WERI-Rb-1 (cell line): ENCODE data around the gene REC8.
A peak's percentile ranks its signal among the peaks of the same experiment; 100 is the strongest.

ENCODE experiments used
- DNase-seq: peaks from one replicate; pipeline ENCODE4 v3.0.0-alpha.2; 2020
- H3K27ac ChIP-seq: fragments of 250-450 bp; sonication (Bioruptor Pico); 2 replicates; pipeline ENCODE4 v1.5.1; 2020; ENCODE audit warnings: mild to moderate bottlenecking, moderate library complexity
- H3K27me3 ChIP-seq: fragments of 250-450 bp; sonication (Bioruptor Pico); 2 replicates; pipeline ENCODE4 v1.5.1; 2021; ENCODE audit warnings: mild to moderate bottlenecking, low read depth, moderate library complexity; ENCODE audit not compliant: insufficient read depth, severe bottlenecking
- H3K36me3 ChIP-seq: fragments of 250-450 bp; sonication (Bioruptor Pico); 2 replicates; pipeline ENCODE4 v1.5.1; 2020; ENCODE audit warnings: mild to moderate bottlenecking, moderate library complexity
- H3K4me3 ChIP-seq: 2 replicates; pipeline ENCODE4 v1.5.1; 2011; ENCODE audit warnings: low read depth, mild to moderate bottlenecking, control low read depth, low read length
- H3K9me3 ChIP-seq: fragments of 250-450 bp; sonication (Bioruptor Pico); 2 replicates; pipeline ENCODE4 v1.5.1; 2021; ENCODE audit warnings: mild to moderate bottlenecking, moderate library complexity; ENCODE audit not compliant: severe bottlenecking
- TF ChIP-seq, protein P1 (sequence below): IDR thresholded peaks from 2 replicates; pipeline ENCODE4 v1.5.1; 2011; ENCODE audit warnings: low read depth, mild to moderate bottlenecking, control low read depth, inconsistent platforms, low read length

REC8 gene

GRCh38 chr14:24146453-24146977, 25.4 kb upstream of the REC8 start, which contains the start of gene PSME2:
Gene PSME2, minus strand, starts transcription at chr14:24146610. Its CDS starts 29 bp downstream, at chr14:24146581.
- H3K4me3 ChIP-seq, result peak within 1 kb of the TSS; percentile 83
- no peaks in the 10 kb centered on the region for H3K27me3 ChIP-seq
- TF ChIP-seq, protein P1, sequence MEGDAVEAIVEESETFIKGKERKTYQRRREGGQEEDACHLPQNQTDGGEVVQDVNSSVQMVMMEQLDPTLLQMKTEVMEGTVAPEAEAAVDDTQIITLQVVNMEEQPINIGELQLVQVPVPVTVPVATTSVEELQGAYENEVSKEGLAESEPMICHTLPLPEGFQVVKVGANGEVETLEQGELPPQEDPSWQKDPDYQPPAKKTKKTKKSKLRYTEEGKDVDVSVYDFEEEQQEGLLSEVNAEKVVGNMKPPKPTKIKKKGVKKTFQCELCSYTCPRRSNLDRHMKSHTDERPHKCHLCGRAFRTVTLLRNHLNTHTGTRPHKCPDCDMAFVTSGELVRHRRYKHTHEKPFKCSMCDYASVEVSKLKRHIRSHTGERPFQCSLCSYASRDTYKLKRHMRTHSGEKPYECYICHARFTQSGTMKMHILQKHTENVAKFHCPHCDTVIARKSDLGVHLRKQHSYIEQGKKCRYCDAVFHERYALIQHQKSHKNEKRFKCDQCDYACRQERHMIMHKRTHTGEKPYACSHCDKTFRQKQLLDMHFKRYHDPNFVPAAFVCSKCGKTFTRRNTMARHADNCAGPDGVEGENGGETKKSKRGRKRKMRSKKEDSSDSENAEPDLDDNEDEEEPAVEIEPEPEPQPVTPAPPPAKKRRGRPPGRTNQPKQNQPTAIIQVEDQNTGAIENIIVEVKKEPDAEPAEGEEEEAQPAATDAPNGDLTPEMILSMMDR, result no peak
- peak; percentile 99 for DNase-seq
- no peaks in the 10 kb centered on the region for H3K9me3 ChIP-seq
- peaks cover 46% of the 10 kb centered on the region for H3K36me3 ChIP-seq
- H3K27ac ChIP-seq, result peak within 1 kb of the TSS; percentile 76

GRCh38 chr14:24146978-24147760, 24.7 kb upstream of the REC8 start, which contains the start of gene RNF31:
Gene RNF31, plus strand, starts transcription at chr14:24147498. Its CDS starts 201 bp downstream, at chr14:24147699.
- H3K27ac ChIP-seq, result peak within 1 kb of the TSS; percentile 76
- TF ChIP-seq, protein P1, result no peak
- DNase-seq, result peak; percentile 98
- H3K9me3 ChIP-seq, result no peaks in the 10 kb centered on the region
- peak within 1 kb of the TSS; percentile 83 for H3K4me3 ChIP-seq
- no peaks in the 10 kb centered on the region for H3K27me3 ChIP-seq
- peaks cover 53% of the 10 kb centered on the region for H3K36me3 ChIP-seq

GRCh38 chr14:24147761-24148428, 24.0 kb upstream of the REC8 start:
- TF ChIP-seq, protein P1, result no peak
- Histone ChIP-seq H3K36me3 (peaks cover 60% of the 10 kb centered on the region), H3K4me3 (peak overlapping the region; percentile 83), H3K9me3 (no peaks in the 10 kb centered on the region), H3K27ac (peak overlapping the region; percentile 72), H3K27me3 (no peaks in the 10 kb centered on the region)
- DNase-seq, result no peak

DNA sequence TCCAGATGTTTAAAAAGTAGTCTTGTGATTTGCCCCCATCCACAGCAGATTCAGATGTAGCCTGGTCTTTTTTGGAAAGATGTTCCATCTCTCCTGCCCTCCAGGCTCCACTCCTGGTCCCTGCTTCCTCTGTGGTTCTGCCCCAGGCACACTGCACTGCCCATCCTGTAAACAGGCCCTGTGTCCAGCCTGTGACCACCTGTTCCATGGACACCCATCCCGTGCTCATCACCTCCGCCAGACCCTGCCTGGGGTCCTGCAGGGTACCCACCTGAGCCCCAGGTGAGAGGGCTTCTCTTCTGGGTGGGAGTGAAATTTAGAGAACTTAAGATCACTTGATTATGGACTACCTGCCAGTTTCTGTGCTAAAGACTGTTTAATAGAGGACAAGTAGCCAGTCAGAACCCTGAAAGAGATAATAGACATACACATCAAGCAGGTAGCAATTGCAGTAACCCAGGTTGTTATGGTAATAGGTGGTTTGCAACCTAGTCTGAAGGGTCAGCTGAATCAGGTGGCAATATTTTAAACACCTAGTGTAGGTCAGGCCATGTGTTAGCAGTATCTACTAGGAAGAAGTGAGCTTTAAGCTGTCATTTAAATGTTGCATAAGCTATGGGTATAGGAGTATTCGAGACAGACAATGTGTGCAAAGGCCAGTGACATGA, 22.4 kb upstream of the REC8 start:
- Histone ChIP-seq H3K9me3 (no peaks in the 10 kb centered on the region), H3K27me3 (no peaks in the 10 kb centered on the region), H3K36me3 (peaks cover 59% of the 10 kb centered on the region), H3K27ac (no peak overlapping the region), H3K4me3 (no peak overlapping the region)
- DNase-seq, result no peak
- TF ChIP-seq, protein P1, result no peak

DNA sequence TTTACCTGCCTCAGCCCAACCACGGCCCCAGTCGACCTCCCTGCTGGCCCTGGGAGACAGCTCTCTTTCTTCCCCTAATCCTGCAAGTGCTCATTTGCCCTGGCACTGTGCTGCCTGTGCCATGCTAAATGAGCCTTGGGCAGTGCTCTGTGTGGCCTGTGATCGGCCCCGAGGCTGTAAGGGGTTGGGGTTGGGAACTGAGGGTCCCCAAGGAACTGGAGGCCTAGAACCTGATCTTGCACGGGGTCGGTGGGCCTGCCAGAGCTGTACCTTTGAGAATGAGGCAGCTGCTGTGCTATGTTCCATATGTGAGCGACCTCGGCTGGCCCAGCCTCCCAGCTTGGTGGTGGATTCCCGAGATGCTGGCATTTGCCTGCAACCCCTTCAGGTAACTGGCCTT, 21.8 kb upstream of the REC8 start:
- no peaks in the 10 kb centered on the region for H3K27me3 ChIP-seq
- TF ChIP-seq, protein P1, result no peak
- peaks cover 60% of the 10 kb centered on the region for H3K36me3 ChIP-seq
- no peak for DNase-seq
- H3K9me3 ChIP-seq, result no peaks in the 10 kb centered on the region
- no peak overlapping the region for H3K4me3 ChIP-seq
- H3K27ac ChIP-seq, result no peak overlapping the region
